Measurements from ENCODE around the gene DNLZ.

The DNLZ gene

GRCh38 chr9:136376457-136376856 lies 12.9 kb upstream of the DNLZ start:
- no peak for DNase-seq (ENCODE audit: low spot score)

GRCh38 chr9:136375096-136375495 lies 11.6 kb upstream of the DNLZ start:
- no peak for DNase-seq (ENCODE audit: low spot score)

- no peak for DNase-seq (ENCODE audit: low spot score)
Measured at GRCh38 chr9:136374183-136374575, 10.6 kb upstream of the DNLZ start.

GRCh38 chr9:136373300-136374182 lies 10.0 kb upstream of the DNLZ start, which contains the start of gene CARD9:
Gene CARD9, minus strand, starts transcription at chr9:136373669. Its CDS starts 1,591 bp downstream, at chr9:136372078.
- peak; percentile 57 for DNase-seq (ENCODE audit: low spot score)

- DNase-seq (ENCODE audit: low spot score): peak; percentile 79
Measured at GRCh38 chr9:136372561-136373299, 9.2 kb upstream of the DNLZ start.

GRCh38 chr9:136372006-136372405 lies 8.5 kb upstream of the DNLZ start:
- no peak for DNase-seq (ENCODE audit: low spot score)

- no peak for DNase-seq (ENCODE audit: low spot score)
Measured at GRCh38 chr9:136371533-136371880, 8.0 kb upstream of the DNLZ start.

- DNase-seq (ENCODE audit: low spot score): no peak
Measured at GRCh38 chr9:136370687-136371532, 7.4 kb upstream of the DNLZ start.

GRCh38 chr9:136370037-136370436 lies 6.5 kb upstream of the DNLZ start:
- no peak for DNase-seq (ENCODE audit: low spot score)

GRCh38 chr9:136368190-136368589 lies 4.6 kb upstream of the DNLZ start:
- DNase-seq (ENCODE audit: low spot score): no peak

GRCh38 chr9:136367296-136368145 lies 4.0 kb upstream of the DNLZ start:
- no peak for DNase-seq (ENCODE audit: low spot score)

- no peak for DNase-seq (ENCODE audit: low spot score)
Measured at GRCh38 chr9:136366826-136367225, 3.3 kb upstream of the DNLZ start.

GRCh38 chr9:136365775-136366222 lies 2.3 kb upstream of the DNLZ start:
- no peak for DNase-seq (ENCODE audit: low spot score)

- peak; percentile 12 for DNase-seq (ENCODE audit: low spot score)
Measured at GRCh38 chr9:136364942-136365774, 1.6 kb upstream of the DNLZ start.

- no peak for DNase-seq (ENCODE audit: low spot score)
Measured at GRCh38 chr9:136363949-136364748, 605 bp upstream of the DNLZ start.

- no peak for DNase-seq (ENCODE audit: low spot score)
Measured at GRCh38 chr9:136362450-136362784, 1.1 kb downstream of the DNLZ start.

GRCh38 chr9:136361754-136362449 lies 1.6 kb downstream of the DNLZ start:
- peak; percentile 24 for DNase-seq (ENCODE audit: low spot score)

- DNase-seq (ENCODE audit: low spot score): peak; percentile 56
Measured at GRCh38 chr9:136361047-136361753, 2.3 kb downstream of the DNLZ start.
